ENCODE measurements around the gene CCDC141.

CCDC141 gene

DNA sequence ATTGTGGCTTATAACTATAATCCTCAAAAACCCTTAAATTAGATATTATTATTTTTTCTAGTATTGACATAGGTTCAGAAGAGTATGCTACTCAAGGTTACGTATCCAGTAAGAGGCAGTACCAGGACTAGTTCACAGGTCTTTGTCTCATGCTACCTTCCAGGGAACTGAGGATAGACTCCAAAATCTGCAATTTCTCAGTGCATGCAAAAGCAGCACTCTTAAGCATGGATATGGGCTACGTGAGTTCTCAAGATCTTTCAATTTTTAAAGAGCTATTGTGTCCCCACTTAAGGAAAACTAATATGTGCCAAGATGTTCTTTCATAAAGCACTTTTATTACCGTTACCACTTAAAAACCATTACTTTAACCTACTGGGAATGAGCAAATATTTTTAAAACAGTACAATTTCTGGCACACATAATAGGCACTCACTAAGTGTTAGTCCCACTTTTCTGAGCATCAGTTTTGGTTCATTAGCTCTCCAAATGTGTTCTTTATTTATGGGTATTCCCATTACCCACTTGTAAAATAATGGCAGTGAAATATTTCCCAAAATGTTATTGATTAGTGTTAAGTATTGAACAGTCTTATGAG lies 128.9 kb downstream of the CCDC141 start:
- Histone ChIP-seq H3K27ac (ENCODE audit: low read length) (no peak overlapping the region), H2AFZ (ENCODE audit: low read depth, low read length) (no peak overlapping the region), H3K27me3 (ENCODE audit: insufficient read depth, low read length, poor library complexity) (peaks cover 4% of the 10 kb centered on the region), H3K4me1 (ENCODE audit: insufficient read depth, low read length) (no peaks in the 10 kb centered on the region), H3K4me3 (ENCODE audit: low read depth in 1 of 2, low read length in 2 of 2) (no peak overlapping the region), H3K4me2 (ENCODE audit: insufficient read depth, low read length) (no peak overlapping the region), H3K36me3 (ENCODE audit: insufficient read depth, low read length) (no peaks in the 10 kb centered on the region), H4K20me1 (ENCODE audit: insufficient read depth, low read length) (no peaks in the 10 kb centered on the region), H3K9me3 (ENCODE audit: insufficient read depth, low read length, severe bottlenecking) (no peaks in the 10 kb centered on the region), H3K79me2 (ENCODE audit: insufficient read depth, low read length) (no peaks in the 10 kb centered on the region), H3K9ac (ENCODE audit: low read depth, low read length) (no peak overlapping the region)
- TF ChIP-seq, protein P1, sequence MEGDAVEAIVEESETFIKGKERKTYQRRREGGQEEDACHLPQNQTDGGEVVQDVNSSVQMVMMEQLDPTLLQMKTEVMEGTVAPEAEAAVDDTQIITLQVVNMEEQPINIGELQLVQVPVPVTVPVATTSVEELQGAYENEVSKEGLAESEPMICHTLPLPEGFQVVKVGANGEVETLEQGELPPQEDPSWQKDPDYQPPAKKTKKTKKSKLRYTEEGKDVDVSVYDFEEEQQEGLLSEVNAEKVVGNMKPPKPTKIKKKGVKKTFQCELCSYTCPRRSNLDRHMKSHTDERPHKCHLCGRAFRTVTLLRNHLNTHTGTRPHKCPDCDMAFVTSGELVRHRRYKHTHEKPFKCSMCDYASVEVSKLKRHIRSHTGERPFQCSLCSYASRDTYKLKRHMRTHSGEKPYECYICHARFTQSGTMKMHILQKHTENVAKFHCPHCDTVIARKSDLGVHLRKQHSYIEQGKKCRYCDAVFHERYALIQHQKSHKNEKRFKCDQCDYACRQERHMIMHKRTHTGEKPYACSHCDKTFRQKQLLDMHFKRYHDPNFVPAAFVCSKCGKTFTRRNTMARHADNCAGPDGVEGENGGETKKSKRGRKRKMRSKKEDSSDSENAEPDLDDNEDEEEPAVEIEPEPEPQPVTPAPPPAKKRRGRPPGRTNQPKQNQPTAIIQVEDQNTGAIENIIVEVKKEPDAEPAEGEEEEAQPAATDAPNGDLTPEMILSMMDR (IDR thresholded peaks at IDR 0.05; ENCODE audit: borderline replicate concordance, extremely low read depth, low read length, poor library complexity, severe bottlenecking): no peak
- no peak for TF ChIP-seq EZH2 (IDR thresholded peaks at IDR 0.05; ENCODE audit: borderline replicate concordance, low read depth, low read length, severe bottlenecking)
- no peak for DNase-seq
- ATAC-seq (ENCODE audit: insufficient read depth, low read depth): no peak

DNA sequence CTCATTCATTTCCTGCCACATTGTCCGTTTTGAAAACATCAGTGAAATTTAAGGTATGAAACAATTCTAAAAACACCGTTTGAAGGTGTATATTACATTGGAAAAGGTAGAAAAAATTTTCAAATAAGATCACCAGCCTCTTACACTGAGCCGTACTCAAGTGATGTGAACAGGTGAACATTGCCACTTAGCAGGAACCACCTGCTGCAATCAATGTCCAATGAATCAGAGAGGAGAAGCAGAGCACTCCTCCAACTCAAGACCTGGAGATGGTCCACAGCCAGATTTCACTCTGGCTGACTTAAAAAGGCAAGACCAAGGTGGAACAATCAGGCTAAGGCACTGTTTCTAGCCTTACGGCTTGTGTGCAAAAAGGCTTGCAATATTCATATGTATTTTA lies 132.4 kb downstream of the CCDC141 start:
- H3K4me2 ChIP-seq (ENCODE audit: insufficient read depth, low read length): no peak overlapping the region

DNA sequence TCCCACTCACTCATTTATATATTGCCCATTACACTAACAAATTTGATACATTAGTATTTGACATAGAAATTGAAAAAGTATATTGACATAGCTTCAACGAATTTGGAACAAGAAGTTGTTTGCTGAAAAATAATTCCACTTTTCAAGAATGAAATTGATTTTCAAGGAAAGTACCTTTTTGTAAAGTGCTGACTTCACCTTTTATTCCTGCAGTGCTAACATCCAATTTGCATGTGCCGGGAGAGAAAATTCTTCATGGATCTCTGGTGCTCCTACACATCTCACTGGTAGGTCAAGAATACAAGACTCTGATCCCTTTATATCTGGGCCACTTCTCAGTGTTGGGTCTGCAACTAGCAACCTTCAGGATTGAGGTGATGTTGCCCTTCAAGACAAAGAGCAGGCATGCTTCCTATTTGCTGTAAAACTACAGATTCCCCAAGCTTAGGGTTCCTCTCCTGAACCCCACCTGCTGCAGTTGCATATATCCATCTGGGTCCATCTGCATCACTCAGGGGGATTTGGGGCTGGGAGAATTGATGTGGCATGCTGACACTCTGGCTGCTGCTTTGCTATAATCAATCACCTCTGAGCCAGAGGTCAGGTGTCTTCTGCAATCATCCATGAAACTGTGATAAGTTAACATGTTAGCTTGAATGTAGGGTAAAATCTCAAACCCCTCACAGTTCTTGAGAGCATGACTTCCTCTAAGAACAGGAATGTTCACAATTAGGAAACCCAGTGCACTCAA lies 134.3 kb downstream of the CCDC141 start:
- no peaks in the 10 kb centered on the region for H3K79me2 ChIP-seq (ENCODE audit: insufficient read depth, low read length)
- DNase-seq: no peak
- H3K9me3 ChIP-seq (ENCODE audit: insufficient read depth, low read length, severe bottlenecking): no peaks in the 10 kb centered on the region
- no peak overlapping the region for H3K4me3 ChIP-seq (ENCODE audit: low read depth in 1 of 2, low read length in 2 of 2)
- no peaks in the 10 kb centered on the region for H3K4me1 ChIP-seq (ENCODE audit: insufficient read depth, low read length)
- H3K4me2 ChIP-seq (ENCODE audit: insufficient read depth, low read length): no peak overlapping the region
- H2AFZ ChIP-seq (ENCODE audit: low read depth, low read length): no peak overlapping the region
- no peaks in the 10 kb centered on the region for H4K20me1 ChIP-seq (ENCODE audit: insufficient read depth, low read length)
- ATAC-seq (ENCODE audit: insufficient read depth, low read depth): no peak
- no peaks in the 10 kb centered on the region for H3K36me3 ChIP-seq (ENCODE audit: insufficient read depth, low read length)
- TF ChIP-seq, protein P1 (IDR thresholded peaks at IDR 0.05; ENCODE audit: borderline replicate concordance, extremely low read depth, low read length, poor library complexity, severe bottlenecking): no peak
- TF ChIP-seq EZH2 (IDR thresholded peaks at IDR 0.05; ENCODE audit: borderline replicate concordance, low read depth, low read length, severe bottlenecking): no peak
- no peak overlapping the region for H3K9ac ChIP-seq (ENCODE audit: low read depth, low read length)
- peaks cover 11% of the 10 kb centered on the region for H3K27me3 ChIP-seq (ENCODE audit: insufficient read depth, low read length, poor library complexity)
- H3K27ac ChIP-seq (ENCODE audit: low read length): no peak overlapping the region

More for the DNA sequence above, 132.4 kb downstream of the CCDC141 start:
- ATAC-seq (ENCODE audit: insufficient read depth, low read depth) (no peak), DNase-seq (no peak)
- Histone ChIP-seq H3K9ac (ENCODE audit: low read depth, low read length) (no peak overlapping the region), H3K27ac (ENCODE audit: low read length) (no peak overlapping the region), H3K79me2 (ENCODE audit: insufficient read depth, low read length) (no peaks in the 10 kb centered on the region), H2AFZ (ENCODE audit: low read depth, low read length) (no peak overlapping the region), H3K4me1 (ENCODE audit: insufficient read depth, low read length) (no peaks in the 10 kb centered on the region), H3K9me3 (ENCODE audit: insufficient read depth, low read length, severe bottlenecking) (no peaks in the 10 kb centered on the region), H3K4me3 (ENCODE audit: low read depth in 1 of 2, low read length in 2 of 2) (no peak overlapping the region), H3K36me3 (ENCODE audit: insufficient read depth, low read length) (no peaks in the 10 kb centered on the region), H4K20me1 (ENCODE audit: insufficient read depth, low read length) (no peaks in the 10 kb centered on the region), H3K27me3 (ENCODE audit: insufficient read depth, low read length, poor library complexity) (peaks cover 8% of the 10 kb centered on the region)
- TF ChIP-seq EZH2 (IDR thresholded peaks at IDR 0.05; ENCODE audit: borderline replicate concordance, low read depth, low read length, severe bottlenecking): no peak
- TF ChIP-seq, protein P1 (IDR thresholded peaks at IDR 0.05; ENCODE audit: borderline replicate concordance, extremely low read depth, low read length, poor library complexity, severe bottlenecking): no peak
